SK-N-SH treated with all-trans-retinoic acid at 6 μM for 48 hours (cell line): ENCODE results near the gene DDIT4L.

ENCODE experiments used
- ATAC-seq: fragments of 200-7000 bp; cut with Tn5 transposase; 3 replicates; pipeline ENCODE4 v1.9.1; 2020; ENCODE audit warnings: mild to moderate bottlenecking, moderate library complexity
- ARNTL ChIP-seq: fragments of 450-650 bp; formaldehyde crosslinking; IDR thresholded peaks from 2 replicates; pipeline ENCODE4 v1.5.0; 2020; ENCODE audit warnings: low read depth, mild to moderate bottlenecking, moderate library complexity, borderline replicate concordance
- CREB5 ChIP-seq: fragments of 250-450 bp; sonication (Bioruptor Pico); IDR thresholded peaks from 2 replicates; pipeline ENCODE4 v1.5.1; 2020; ENCODE audit warnings: low read depth, mild to moderate bottlenecking, moderate library complexity
- CSDC2 ChIP-seq: fragments of 250-450 bp; sonication (Bioruptor Pico); IDR thresholded peaks from 2 replicates; pipeline ENCODE4 v1.5.0; 2020; ENCODE audit warnings: mild to moderate bottlenecking, moderate library complexity
- CSRNP3 ChIP-seq: fragments of 250-450 bp; sonication (Bioruptor Pico); IDR thresholded peaks from 2 replicates; pipeline ENCODE4 v1.5.1; 2021; ENCODE audit warnings: mild to moderate bottlenecking, moderate library complexity
- ESRRG ChIP-seq: fragments of 250-450 bp; sonication (Bioruptor Pico); IDR thresholded peaks from 2 replicates; pipeline ENCODE4 v1.6.1; 2021; ENCODE audit warnings: mild to moderate bottlenecking
- GLIS3 ChIP-seq: fragments of 250-450 bp; sonication (Bioruptor Pico); IDR thresholded peaks from 2 replicates; pipeline ENCODE4 v1.5.0; 2020; ENCODE audit warnings: mild to moderate bottlenecking, moderate library complexity
- ISL1 ChIP-seq: fragments of 250-450 bp; sonication (Bioruptor Pico); IDR thresholded peaks from 2 replicates; pipeline ENCODE4 v2.1.2; 2022; ENCODE audit warnings: mild to moderate bottlenecking, moderate library complexity
- OSR1 ChIP-seq: fragments of 250-450 bp; sonication (Bioruptor Pico); IDR thresholded peaks from 2 replicates; pipeline ENCODE4 v1.8.0; 2022; ENCODE audit warnings: moderate library complexity, mild to moderate bottlenecking, inconsistent platforms
- PATZ1 ChIP-seq: fragments of 250-450 bp; sonication (Bioruptor Pico); IDR thresholded peaks from 2 replicates; pipeline ENCODE4 v1.8.0; 2020; ENCODE audit warnings: mild to moderate bottlenecking, moderate library complexity, borderline replicate concordance
- PPARA ChIP-seq: fragments of 250-450 bp; sonication (Bioruptor Pico); IDR thresholded peaks from 2 replicates; pipeline ENCODE4 v1.5.0; 2020; ENCODE audit warnings: mild to moderate bottlenecking, borderline replicate concordance
- RARB ChIP-seq: fragments of 250-450 bp; sonication (Bioruptor Pico); IDR thresholded peaks from 2 replicates; pipeline ENCODE4 v1.8.0; 2021; ENCODE audit warnings: mild to moderate bottlenecking, moderate library complexity
- SNAI2 ChIP-seq: fragments of 250-450 bp; sonication (Bioruptor Pico); IDR thresholded peaks from 2 replicates; pipeline ENCODE4 v1.5.0; 2020; ENCODE audit warnings: mild to moderate bottlenecking, moderate library complexity
- TCF4 ChIP-seq: fragments of 250-450 bp; sonication (Bioruptor Pico); IDR thresholded peaks from 2 replicates; pipeline ENCODE4 v1.8.0; 2021; ENCODE audit warnings: mild to moderate bottlenecking, moderate library complexity, borderline replicate concordance
- TOX ChIP-seq: fragments of 250-450 bp; sonication (Bioruptor Pico); IDR thresholded peaks from 2 replicates; pipeline ENCODE4 v1.8.0; 2021; ENCODE audit warnings: mild to moderate bottlenecking, moderate library complexity, borderline replicate concordance
- TSHZ2 ChIP-seq: fragments of 250-450 bp; sonication (Bioruptor Pico); IDR thresholded peaks from 2 replicates; pipeline ENCODE4 v1.5.0; 2020; ENCODE audit warnings: mild to moderate bottlenecking, moderate library complexity
- ZC3H10 ChIP-seq: fragments of 250-450 bp; sonication (Bioruptor Pico); IDR thresholded peaks from 2 replicates; pipeline ENCODE4 v1.5.1; 2021; ENCODE audit warnings: mild to moderate bottlenecking, moderate library complexity
- ZFP3 ChIP-seq: fragments of 250-450 bp; sonication (Bioruptor Pico); IDR thresholded peaks from 2 replicates; pipeline ENCODE4 v1.5.0; 2020; ENCODE audit warnings: mild to moderate bottlenecking, moderate library complexity
- ZNF565 ChIP-seq: fragments of 450-650 bp; formaldehyde crosslinking; conservative IDR thresholded peaks from 2 replicates; pipeline ENCODE4 v1.5.0; 2020; ENCODE audit warnings: low read depth, mild to moderate bottlenecking, moderate library complexity
- ZNF70 ChIP-seq: fragments of 450-650 bp; formaldehyde crosslinking; IDR thresholded peaks from 2 replicates; pipeline ENCODE4 v1.5.0; 2020; ENCODE audit warnings: mild to moderate bottlenecking, moderate library complexity
- ZNF8 ChIP-seq: fragments of 450-650 bp; formaldehyde crosslinking; IDR thresholded peaks from 2 replicates; pipeline ENCODE4 v1.5.0; 2020; ENCODE audit warnings: mild to moderate bottlenecking, moderate library complexity
- TF ChIP-seq, protein P1 (sequence below): fragments of 250-450 bp; sonication (Bioruptor Pico); IDR thresholded peaks from 2 replicates; pipeline ENCODE4 v1.8.0; 2021; ENCODE audit warnings: low read depth, mild to moderate bottlenecking, moderate library complexity, borderline replicate concordance

The DDIT4L gene

GRCh38 chr4:100165809-100166208 lies 24.5 kb downstream of the DDIT4L start:
- TF ChIP-seq TCF4 (CRISPR knock-in tag) (no peak), ZNF8 (CRISPR knock-in tag) (no peak), ARNTL (CRISPR knock-in tag) (no peak), ZFP3 (CRISPR knock-in tag) (no peak), PATZ1 (CRISPR knock-in tag) (no peak), ZC3H10 (CRISPR knock-in tag) (no peak), CSDC2 (CRISPR knock-in tag) (no peak), ZNF70 (CRISPR knock-in tag) (no peak), RARB (CRISPR knock-in tag) (no peak), OSR1 (no peak)
- no peak for ATAC-seq

- ATAC-seq = no peak
- TF ChIP-seq RARB (CRISPR knock-in tag) (no peak), TSHZ2 (CRISPR knock-in tag) (no peak), ARNTL (CRISPR knock-in tag) (no peak), CREB5 (CRISPR knock-in tag) (no peak), ZNF565 (CRISPR knock-in tag) (no peak), CSDC2 (CRISPR knock-in tag) (no peak), GLIS3 (CRISPR knock-in tag) (no peak), ESRRG (CRISPR knock-in tag) (no peak), ZC3H10 (CRISPR knock-in tag) (no peak)
- TF ChIP-seq, protein P1, sequence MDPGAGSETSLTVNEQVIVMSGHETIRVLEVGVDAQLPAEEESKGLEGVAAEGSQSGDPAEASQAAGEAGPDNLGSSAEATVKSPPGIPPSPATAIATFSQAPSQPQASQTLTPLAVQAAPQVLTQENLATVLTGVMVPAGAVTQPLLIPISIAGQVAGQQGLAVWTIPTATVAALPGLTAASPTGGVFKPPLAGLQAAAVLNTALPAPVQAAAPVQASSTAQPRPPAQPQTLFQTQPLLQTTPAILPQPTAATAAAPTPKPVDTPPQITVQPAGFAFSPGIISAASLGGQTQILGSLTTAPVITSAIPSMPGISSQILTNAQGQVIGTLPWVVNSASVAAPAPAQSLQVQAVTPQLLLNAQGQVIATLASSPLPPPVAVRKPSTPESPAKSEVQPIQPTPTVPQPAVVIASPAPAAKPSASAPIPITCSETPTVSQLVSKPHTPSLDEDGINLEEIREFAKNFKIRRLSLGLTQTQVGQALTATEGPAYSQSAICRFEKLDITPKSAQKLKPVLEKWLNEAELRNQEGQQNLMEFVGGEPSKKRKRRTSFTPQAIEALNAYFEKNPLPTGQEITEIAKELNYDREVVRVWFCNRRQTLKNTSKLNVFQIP = no peak
- TF ChIP-seq, all 23 proteins: peak for 0
Measured at GRCh38 chr4:100164808-100165760, 25.2 kb downstream of the DDIT4L start.

- no peak for ATAC-seq
- TF ChIP-seq GLIS3 (CRISPR knock-in tag) (no peak), TOX (CRISPR knock-in tag) (no peak), PATZ1 (CRISPR knock-in tag) (no peak), OSR1 (no peak), ISL1 (no peak), ESRRG (CRISPR knock-in tag) (no peak), ZFP3 (CRISPR knock-in tag) (no peak), SNAI2 (CRISPR knock-in tag) (no peak), CSRNP3 (CRISPR knock-in tag) (no peak), ARNTL (CRISPR knock-in tag) (no peak), PPARA (no peak), TCF4 (CRISPR knock-in tag) (no peak)
- TF ChIP-seq, protein P1 = no peak
Measured at GRCh38 chr4:100162027-100162685, 28.1 kb downstream of the DDIT4L start.
